Mesenchymal stem cell (in vitro differentiated cells and primary cell): ENCODE results near the gene CFAP99.
A peak's percentile ranks its signal among the peaks of the same experiment; 100 is the strongest.

Experiments
- DNase-seq: peaks from one replicate; pipeline ENCODE4 v3.0.0-alpha.2; 2013
- H2AFZ ChIP-seq: one replicate; pipeline ENCODE4 v1.6.1; 2013; ENCODE audit warnings: low read depth, mild to moderate bottlenecking, control low read depth, inconsistent platforms, low read length, moderate library complexity
- H2AK5ac ChIP-seq: 2 replicates; pipeline ENCODE4 v1.6.1; 2013; ENCODE audit warnings: low read length, moderate library complexity, mild to moderate bottlenecking, inconsistent platforms; ENCODE audit not compliant: severe bottlenecking
- H2BK120ac ChIP-seq: one replicate; pipeline ENCODE4 v1.6.1; 2013; ENCODE audit warnings: low read depth, mild to moderate bottlenecking, inconsistent platforms, low read length, moderate library complexity
- H2BK12ac ChIP-seq, 2 experiments: one replicate each; pipeline ENCODE4 v1.6.1; 2013; ENCODE audit warnings: inconsistent platforms in 2 of 2, low read length in 2 of 2, mild to moderate bottlenecking in 2 of 2, moderate library complexity in 2 of 2, control low read depth in 1 of 2
- H2BK15ac ChIP-seq: one replicate; pipeline ENCODE4 v1.6.1; 2013; ENCODE audit warnings: mild to moderate bottlenecking, low read depth, inconsistent platforms; ENCODE audit not compliant: poor library complexity, severe bottlenecking
- H2BK5ac ChIP-seq: 2 replicates; pipeline ENCODE4 v1.6.1; 2013; ENCODE audit warnings: low read depth, mild to moderate bottlenecking, low read length, control low read depth, inconsistent platforms; ENCODE audit not compliant: poor library complexity, severe bottlenecking
- H3K14ac ChIP-seq, 2 experiments: one replicate each; pipeline ENCODE4 v1.6.1; 2013; ENCODE audit warnings: inconsistent platforms in 2 of 2, low read length in 2 of 2, control low read depth in 1 of 2, mild to moderate bottlenecking in 1 of 2, moderate library complexity in 1 of 2
- H3K18ac ChIP-seq, 2 experiments: one replicate each; pipeline ENCODE4 v1.6.1; 2013; ENCODE audit warnings: inconsistent platforms in 2 of 2, low read length in 2 of 2, control low read depth in 1 of 2, low read depth in 1 of 2, mild to moderate bottlenecking in 1 of 2
- H3K23ac ChIP-seq, 2 experiments: one replicate each; pipeline ENCODE4 v1.6.1; 2013; ENCODE audit warnings: inconsistent platforms in 2 of 2, low read length in 2 of 2, mild to moderate bottlenecking in 2 of 2, moderate library complexity in 2 of 2, control low read depth in 1 of 2
- H3K27ac ChIP-seq: 2 replicates; pipeline ENCODE4 v1.5.1; 2013; ENCODE audit warnings: mild to moderate bottlenecking, moderate library complexity, low read length, control low read depth, inconsistent platforms; ENCODE audit not compliant: poor library complexity, severe bottlenecking
- H3K27me3 ChIP-seq, 2 experiments: 2 replicates each; pipeline versions ENCODE4 v1.6.1 to v1.7.0; 2013; ENCODE audit warnings: low read length in 2 of 2, mild to moderate bottlenecking in 2 of 2, moderate library complexity in 2 of 2, control low read depth in 1 of 2, inconsistent platforms in 1 of 2; ENCODE audit not compliant: control insufficient read depth in 1 of 2, insufficient read depth in 1 of 2
- H3K36me3 ChIP-seq, 2 experiments: 2 replicates each; pipeline versions ENCODE4 v1.6.1 to v1.7.0; 2013; ENCODE audit warnings: low read length in 2 of 2, control low read depth in 1 of 2, inconsistent platforms in 1 of 2, low read depth in 1 of 2, mild to moderate bottlenecking in 1 of 2; ENCODE audit not compliant: insufficient read depth in 2 of 2, control insufficient read depth in 1 of 2
- H3K4ac ChIP-seq, 2 experiments: one replicate each; pipeline ENCODE4 v1.6.1; 2013; ENCODE audit warnings: inconsistent platforms in 2 of 2, low read length in 2 of 2, mild to moderate bottlenecking in 2 of 2, moderate library complexity in 2 of 2, control low read depth in 1 of 2, low read depth in 1 of 2
- H3K4me1 ChIP-seq: 2 replicates; pipeline ENCODE4 v1.6.1; 2013; ENCODE audit warnings: low read depth, low read length, control low read depth; ENCODE audit not compliant: control insufficient read depth, insufficient read depth
- H3K4me2 ChIP-seq: 2 replicates; pipeline ENCODE4 v1.6.1; 2013; ENCODE audit warnings: low read length, mild to moderate bottlenecking, inconsistent platforms; ENCODE audit not compliant: poor library complexity, severe bottlenecking
- H3K4me3 ChIP-seq, 2 experiments: 2 replicates each; pipeline versions ENCODE4 v1.5.1 to v1.7.0; 2013; ENCODE audit warnings: low read length in 2 of 2, mild to moderate bottlenecking in 2 of 2, control low read depth in 1 of 2, low read depth in 1 of 2; ENCODE audit not compliant: insufficient read depth in 1 of 2
- H3K79me1 ChIP-seq: replicated peaks from 2 replicates; pipeline ENCODE4 v1.6.1; 2013; ENCODE audit warnings: mild to moderate bottlenecking, control low read depth, low read length, inconsistent platforms; ENCODE audit not compliant: poor library complexity, severe bottlenecking
- H3K9ac ChIP-seq: 2 replicates; pipeline ENCODE4 v1.7.0; 2013; ENCODE audit warnings: mild to moderate bottlenecking, low read length, moderate library complexity
- H3K9me3 ChIP-seq: 2 replicates; pipeline ENCODE4 v1.7.0; 2013; ENCODE audit warnings: mild to moderate bottlenecking, low read length; ENCODE audit not compliant: control insufficient read depth
- H4K8ac ChIP-seq: one replicate; pipeline ENCODE4 v1.6.1; 2013; ENCODE audit warnings: inconsistent platforms, mild to moderate bottlenecking, low read length, moderate library complexity
- H4K91ac ChIP-seq: one replicate; pipeline ENCODE4 v1.6.1; 2013; ENCODE audit warnings: mild to moderate bottlenecking, low read length, inconsistent platforms
- WGBS: methylation state at CpG from one replicate; pipeline ENCODE4 v1.1.7; 2013; ENCODE audit warnings: mixed read lengths; 5-methylcytosine and 5-hydroxymethylcytosine counted together

CFAP99 gene

GRCh38 chr4:2486981-2487380 lies 68.2 kb downstream of the CFAP99 start:
- no peak overlapping the region for H4K8ac ChIP-seq
- H2BK15ac ChIP-seq, result no peak overlapping the region
- H3K4ac ChIP-seq, result no peak overlapping the region
- H3K27ac ChIP-seq, result no peak overlapping the region
- no peaks in the 10 kb centered on the region for H3K79me1 ChIP-seq
- no peak overlapping the region for H2AK5ac ChIP-seq
- H3K9ac ChIP-seq, result no peak overlapping the region
- H3K27me3 ChIP-seq, result no peaks in the 10 kb centered on the region
- H2BK120ac ChIP-seq, result no peak overlapping the region
- H3K4me1 ChIP-seq, result peaks cover 13% of the 10 kb centered on the region
- no peak overlapping the region for H3K4me2 ChIP-seq
- 96% methylated on average over 6 of the region's 6 CpGs for WGBS
- H3K23ac ChIP-seq, result no peak overlapping the region
- H2BK12ac ChIP-seq, result no peak overlapping the region
- H3K36me3 ChIP-seq, result peaks cover 23 to 27% of the 10 kb centered on the region in 2 experiments
- no peak overlapping the region for H3K18ac ChIP-seq
- no peak overlapping the region for H2AFZ ChIP-seq
- no peak overlapping the region for H3K14ac ChIP-seq
- no peak overlapping the region for H2BK5ac ChIP-seq
- DNase-seq, result no peak
- no peak overlapping the region for H3K4me3 ChIP-seq
- no peaks in the 10 kb centered on the region for H3K9me3 ChIP-seq
- no peak overlapping the region for H4K91ac ChIP-seq

DNA sequence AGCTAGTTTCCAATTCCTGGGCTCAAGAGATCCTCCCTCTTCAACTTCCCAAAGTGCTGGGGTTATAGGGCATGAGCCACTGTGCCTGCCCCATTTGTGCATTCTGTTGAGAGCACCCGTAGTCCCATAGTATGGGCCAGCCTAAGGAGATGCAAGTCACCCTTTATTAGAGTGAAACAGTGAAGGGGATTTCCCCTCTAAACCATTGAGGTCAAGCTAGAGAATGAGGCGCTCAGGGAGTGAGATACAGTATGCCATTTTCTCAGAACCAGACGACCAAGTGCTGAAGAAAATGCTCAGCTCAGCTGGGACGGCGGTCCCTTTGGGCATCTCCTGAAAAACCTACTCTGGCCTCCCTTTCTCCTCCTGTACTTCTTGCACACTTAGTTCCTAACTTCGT lies 68.9 kb downstream of the CFAP99 start:
- Histone ChIP-seq H3K4ac (no peak overlapping the region), H3K9ac (no peak overlapping the region), H2AK5ac (no peak overlapping the region), H3K23ac (no peak overlapping the region), H2BK15ac (no peak overlapping the region), H3K4me3 (no peak overlapping the region), H3K27ac (no peak overlapping the region), H3K9me3 (no peaks in the 10 kb centered on the region), H3K36me3 (peaks cover 27 to 30% of the 10 kb centered on the region in 2 experiments), H3K4me2 (no peak overlapping the region), H3K4me1 (peaks cover 10% of the 10 kb centered on the region), H2BK12ac (no peak overlapping the region), H3K14ac (no peak overlapping the region), H2BK120ac (no peak overlapping the region), H3K27me3 (no peaks in the 10 kb centered on the region), H4K91ac (no peak overlapping the region), H2BK5ac (no peak overlapping the region), H3K18ac (no peak overlapping the region), H2AFZ (no peak overlapping the region), H3K79me1 (peaks cover 5% of the 10 kb centered on the region), H4K8ac (no peak overlapping the region)
- WGBS, result 92% methylated on average over 5 of the region's 6 CpGs
- DNase-seq, result peak; percentile 11

DNA sequence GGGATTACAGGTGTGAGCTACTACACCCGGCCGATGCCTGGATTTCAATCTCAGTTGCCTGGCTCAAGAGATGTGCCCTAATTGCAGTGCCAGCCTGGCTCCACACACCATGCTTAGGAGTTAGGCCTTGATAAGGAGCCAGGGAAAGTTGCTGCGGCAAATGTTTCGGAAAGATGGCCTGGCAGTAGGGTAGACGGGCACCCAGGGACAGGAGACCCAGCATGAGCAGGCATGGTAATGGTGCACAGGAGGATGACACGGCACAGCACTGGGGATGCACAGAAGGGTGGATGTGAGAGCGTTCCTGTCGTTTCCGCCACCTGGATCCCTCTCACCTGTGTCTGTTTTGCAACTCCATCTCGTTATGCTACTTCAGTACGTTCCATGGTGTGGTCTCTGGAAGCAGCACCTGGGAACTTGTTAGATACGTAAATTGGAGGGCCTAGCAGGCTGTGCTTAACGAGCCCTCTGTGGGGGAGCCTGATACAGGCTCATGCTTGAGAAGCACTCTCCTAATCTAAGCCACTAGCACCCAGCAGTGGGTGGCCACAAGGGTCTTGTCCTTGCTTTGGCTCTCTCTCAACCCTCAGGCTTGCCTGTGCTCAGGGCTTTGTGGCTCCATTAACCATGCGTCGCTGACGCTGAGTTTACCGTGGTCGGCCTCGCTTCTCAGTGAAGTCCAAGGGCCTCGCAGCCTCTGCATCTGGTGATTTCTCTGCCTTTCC lies 70.5 kb downstream of the CFAP99 start:
- Histone ChIP-seq H3K4me3 (no peak overlapping the region), H2BK120ac (no peak overlapping the region), H2BK5ac (no peak overlapping the region), H4K91ac (peak overlapping the region; percentile 19), H3K27me3 (no peaks in the 10 kb centered on the region), H2AK5ac (no peak overlapping the region), H4K8ac (no peak overlapping the region), H2AFZ (no peak overlapping the region), H3K14ac (no peak overlapping the region), H2BK12ac (no peak overlapping the region), H3K9me3 (no peaks in the 10 kb centered on the region), H3K4ac (no peak overlapping the region), H3K79me1 (peaks cover 9% of the 10 kb centered on the region), H3K36me3 (peaks cover 34 to 36% of the 10 kb centered on the region in 2 experiments), H3K27ac (no peak overlapping the region), H3K4me1 (peaks cover 10% of the 10 kb centered on the region), H3K23ac (no peak overlapping the region), H3K18ac (no peak overlapping the region), H3K9ac (no peak overlapping the region), H3K4me2 (no peak overlapping the region), H2BK15ac (no peak overlapping the region)
- DNase-seq, result no peak
- WGBS, result 97% methylated on average over 20 of the region's 20 CpGs

DNA sequence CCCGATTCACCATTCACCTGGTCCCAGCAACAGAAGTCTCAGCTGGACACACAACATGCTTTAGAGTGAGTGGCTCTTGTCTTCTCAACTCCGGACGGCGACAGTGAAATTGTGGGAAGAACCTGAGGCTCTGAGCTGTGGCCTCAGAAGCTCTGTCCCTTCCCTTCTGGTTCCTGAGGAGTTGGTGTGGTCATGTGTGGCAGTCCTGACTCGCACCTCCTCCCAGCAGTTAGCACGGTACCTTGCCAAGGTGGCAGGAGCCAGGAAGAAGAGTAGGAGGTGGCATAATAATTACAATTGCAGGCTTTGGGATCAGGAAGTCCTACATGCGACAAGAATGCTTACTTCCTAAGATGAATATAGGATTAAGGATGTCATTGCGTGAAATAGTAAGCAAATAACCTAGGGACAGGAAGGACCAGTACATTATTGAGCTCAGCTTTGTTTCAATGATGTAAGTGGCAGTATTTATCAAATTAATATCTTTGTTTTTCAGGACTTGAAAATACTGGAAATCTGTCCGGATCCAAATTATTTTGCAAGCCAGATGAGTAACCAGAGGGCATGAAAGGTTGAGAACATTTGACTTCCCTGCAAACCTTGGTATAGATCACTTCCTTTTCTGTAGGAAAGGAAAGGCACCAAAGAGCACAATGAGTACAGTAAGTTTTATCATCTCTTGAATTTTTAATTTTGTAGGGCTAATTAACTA lies 71.2 kb downstream of the CFAP99 start:
- peaks cover 8% of the 10 kb centered on the region for H3K4me1 ChIP-seq
- H3K79me1 ChIP-seq, result peaks cover 9% of the 10 kb centered on the region
- H3K14ac ChIP-seq, result no peak overlapping the region
- H2BK12ac ChIP-seq, result no peak overlapping the region
- no peak overlapping the region for H2BK120ac ChIP-seq
- WGBS, result 96% methylated on average over 9 of the region's 9 CpGs
- H4K8ac ChIP-seq, result no peak overlapping the region
- H3K9me3 ChIP-seq, result no peaks in the 10 kb centered on the region
- DNase-seq, result no peak
- no peak overlapping the region for H3K18ac ChIP-seq
- H3K23ac ChIP-seq, result no peak overlapping the region
- H3K9ac ChIP-seq, result peak overlapping the region; percentile 46
- H4K91ac ChIP-seq, result no peak overlapping the region
- no peak overlapping the region for H3K4me3 ChIP-seq
- H2BK15ac ChIP-seq, result no peak overlapping the region
- H3K36me3 ChIP-seq, result peaks cover 34 to 39% of the 10 kb centered on the region in 2 experiments
- no peak overlapping the region for H3K4ac ChIP-seq
- H2AFZ ChIP-seq, result no peak overlapping the region
- H2BK5ac ChIP-seq, result no peak overlapping the region
- H2AK5ac ChIP-seq, result no peak overlapping the region
- no peaks in the 10 kb centered on the region for H3K27me3 ChIP-seq
- no peak overlapping the region for H3K27ac ChIP-seq
- no peak overlapping the region for H3K4me2 ChIP-seq
